Stimulated activated CD4-positive, alpha-beta T cell treated with anti-CD3 and anti-CD28 coated beads, Interleukin-1b, Interleukin-23, amount 100 ng/mL, for 4 hours (primary cell): ENCODE measurements around the gene AKR1E2.
"Not testable (repeated sequence)": the region's sequence is repeated elsewhere in the genome, so short reads cannot be mapped to it uniquely, and the experiment has no call there.

Experiments
- DNase-seq, 2 donors: peaks; one replicate each; pipeline ENCODE4 v3.0.0-alpha.2; 2020; ENCODE audit warnings: low read depth in 2 of 2

Gene AKR1E2

DNA sequence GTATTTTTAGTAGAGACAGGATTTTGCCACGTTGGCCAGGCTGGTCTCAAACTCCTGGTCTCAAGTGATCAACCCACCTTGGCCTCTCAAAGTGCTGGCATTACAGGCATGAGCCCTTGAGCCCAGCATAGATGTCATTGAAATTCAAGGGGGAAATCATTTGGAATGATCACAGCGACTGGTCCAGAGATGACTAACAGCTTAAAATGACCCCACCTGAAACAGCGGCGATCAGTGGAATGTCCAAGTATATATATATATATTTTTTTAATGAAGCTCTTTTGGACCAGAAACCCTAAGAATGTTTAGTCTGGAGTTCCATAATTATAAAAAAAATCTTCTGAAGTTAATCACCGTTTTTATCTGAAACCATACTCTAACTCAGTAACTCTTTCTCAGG is 12.5 kb upstream of the AKR1E2 start:
- no peak for DNase-seq

DNA sequence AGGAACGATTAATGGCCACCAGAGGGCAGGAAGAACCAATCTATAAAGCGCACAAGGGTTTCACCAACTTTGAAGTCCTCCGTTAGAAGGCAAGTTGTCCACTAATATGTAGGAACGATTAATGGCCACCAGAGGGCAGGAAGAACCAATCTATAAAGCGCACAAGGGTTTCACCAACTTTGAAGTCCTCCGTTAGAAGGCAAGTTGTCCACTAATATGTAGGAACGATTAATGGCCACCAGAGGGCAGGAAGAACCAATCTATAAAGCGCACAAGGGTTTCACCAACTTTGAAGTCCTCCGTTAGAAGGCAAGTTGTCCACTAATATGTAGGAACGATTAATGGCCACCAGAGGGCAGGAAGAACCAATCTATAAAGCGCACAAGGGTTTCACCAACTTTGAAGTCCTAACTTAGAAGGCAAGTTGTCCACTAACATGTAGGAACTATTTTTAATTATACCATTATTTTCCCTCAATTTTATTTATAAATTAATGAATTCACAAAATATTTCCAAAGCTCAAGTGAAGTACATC is 10.3 kb upstream of the AKR1E2 start:
- DNase-seq: not testable (repeated sequence)

DNA sequence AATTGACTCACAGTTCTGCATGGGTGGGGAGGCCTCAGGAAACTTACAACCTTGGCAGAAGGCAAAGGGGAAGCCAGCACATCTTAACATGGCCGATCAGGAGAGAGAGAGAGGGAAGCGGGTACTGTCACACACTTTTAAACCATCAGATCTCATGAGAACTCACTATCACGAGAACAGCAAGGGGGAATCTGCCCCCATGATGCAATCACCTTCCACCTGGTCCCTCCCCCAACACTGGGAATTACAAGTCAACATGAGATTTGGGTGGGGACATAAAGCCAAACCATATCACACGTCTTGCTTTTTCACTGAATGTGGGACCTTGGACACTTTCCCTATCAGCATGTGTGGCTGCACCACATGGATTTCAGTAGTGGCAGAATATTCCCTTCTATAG is 9.0 kb upstream of the AKR1E2 start:
- no peak for DNase-seq

DNA sequence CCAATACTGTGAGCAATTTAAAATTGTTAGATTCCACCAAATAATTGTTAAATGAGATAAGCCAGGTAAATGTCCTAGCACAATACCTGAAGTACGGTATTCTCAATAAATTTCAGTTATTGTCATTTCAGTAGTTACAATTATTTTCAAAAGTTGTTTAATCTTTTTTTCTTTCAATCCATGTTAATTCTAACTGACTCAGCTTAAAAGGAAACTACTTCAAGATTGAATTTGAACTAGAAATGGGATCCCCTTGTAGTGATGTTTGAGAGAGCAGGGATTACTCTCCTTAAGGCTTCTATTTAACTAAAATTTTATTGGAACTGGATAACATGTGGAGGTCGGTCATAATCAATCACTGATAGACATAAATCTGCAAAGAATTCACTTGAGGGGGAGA is 6.9 kb upstream of the AKR1E2 start:
- no peak for DNase-seq

DNA sequence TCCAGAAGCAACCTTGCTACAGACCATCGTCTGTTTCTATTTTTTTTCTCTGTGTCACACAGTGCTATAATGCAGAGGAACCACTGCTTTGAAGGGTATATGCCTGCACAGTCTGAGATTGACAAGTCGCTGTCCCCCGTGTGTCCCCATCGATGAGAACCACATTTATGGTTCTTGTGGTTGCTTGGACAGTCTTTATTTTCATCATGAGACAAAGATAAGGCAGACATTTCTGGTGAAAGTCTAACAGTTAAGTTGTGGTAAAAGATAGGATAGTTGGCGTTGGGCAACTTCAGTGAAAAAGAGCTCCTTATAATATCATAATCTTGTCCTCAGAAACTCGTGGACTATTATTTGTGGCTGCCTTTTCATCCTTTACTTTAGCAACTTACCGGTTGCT is 6.3 kb upstream of the AKR1E2 start:
- no peak for DNase-seq

DNA sequence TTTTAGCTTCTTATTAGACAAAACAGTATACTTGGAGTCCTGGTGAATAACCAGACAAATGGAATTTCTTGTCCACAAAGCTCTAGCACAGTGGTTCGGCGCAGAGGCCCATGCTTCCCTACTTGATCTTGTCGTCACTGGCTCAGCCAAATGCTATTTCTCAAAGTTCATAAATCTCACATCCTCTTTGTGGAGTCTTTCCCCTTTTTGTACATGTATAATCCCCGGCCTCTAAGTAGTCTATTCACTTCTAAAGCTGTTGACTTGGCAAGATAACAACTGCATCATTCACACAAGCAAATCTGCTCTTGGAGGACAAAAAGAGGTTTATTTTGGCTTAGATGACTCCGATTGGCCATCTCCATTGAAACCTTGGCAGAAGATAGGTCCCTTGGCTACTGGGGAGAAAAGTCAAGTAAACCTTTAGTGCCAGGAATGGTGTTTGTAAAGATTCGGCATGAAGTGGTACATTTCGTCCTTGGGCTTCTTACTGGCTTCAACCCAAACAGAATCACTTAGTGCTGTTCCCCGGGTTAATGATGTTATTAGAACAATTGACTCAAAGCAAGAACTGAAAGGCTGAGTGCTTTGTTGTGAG is 5.1 kb upstream of the AKR1E2 start:
- DNase-seq: no peak

DNA sequence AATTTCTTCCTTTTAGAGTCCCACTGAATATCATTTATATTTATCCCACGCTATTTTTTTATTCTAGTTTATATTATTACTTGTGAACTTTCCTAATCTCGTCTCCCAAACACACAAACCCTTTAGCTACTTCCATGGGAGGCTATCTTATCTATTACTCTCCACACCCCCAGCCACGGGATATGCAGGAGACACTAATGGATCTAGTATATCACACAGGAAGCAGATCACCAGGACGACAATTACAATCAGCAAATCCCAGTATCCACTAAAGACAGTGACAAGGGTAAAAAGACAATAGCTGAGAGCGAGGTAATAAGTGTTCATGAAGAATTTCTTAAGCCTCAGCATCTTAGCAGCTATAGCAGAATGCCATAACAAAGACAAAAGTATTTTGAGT is 3.8 kb upstream of the AKR1E2 start:
- no peak for DNase-seq

DNA sequence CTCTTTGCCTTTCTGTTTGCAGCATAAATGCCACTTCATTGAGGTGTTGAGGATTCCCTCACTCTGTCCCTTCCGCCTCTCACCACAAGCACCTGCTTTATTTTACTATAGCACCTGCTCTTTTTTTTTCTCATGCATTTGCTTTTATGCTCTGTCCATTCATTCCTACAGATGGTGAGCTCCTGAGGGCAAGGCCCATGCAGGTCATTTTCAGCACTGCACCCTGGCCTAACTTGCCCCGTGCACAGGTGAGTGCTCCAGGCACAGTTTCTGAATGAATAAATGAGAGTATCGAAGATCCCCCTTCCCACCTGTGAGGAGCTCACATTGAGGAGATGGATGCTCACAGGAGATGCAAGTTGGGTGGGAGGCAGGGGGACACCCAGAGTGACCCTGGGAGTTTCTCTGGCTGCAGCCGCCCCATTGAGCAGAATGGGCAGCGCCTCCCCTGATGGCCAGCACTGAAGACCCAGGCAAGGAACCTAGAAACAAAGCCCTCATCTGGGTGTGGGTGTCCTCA is 1.2 kb upstream of the AKR1E2 start:
- no peak for DNase-seq

DNA sequence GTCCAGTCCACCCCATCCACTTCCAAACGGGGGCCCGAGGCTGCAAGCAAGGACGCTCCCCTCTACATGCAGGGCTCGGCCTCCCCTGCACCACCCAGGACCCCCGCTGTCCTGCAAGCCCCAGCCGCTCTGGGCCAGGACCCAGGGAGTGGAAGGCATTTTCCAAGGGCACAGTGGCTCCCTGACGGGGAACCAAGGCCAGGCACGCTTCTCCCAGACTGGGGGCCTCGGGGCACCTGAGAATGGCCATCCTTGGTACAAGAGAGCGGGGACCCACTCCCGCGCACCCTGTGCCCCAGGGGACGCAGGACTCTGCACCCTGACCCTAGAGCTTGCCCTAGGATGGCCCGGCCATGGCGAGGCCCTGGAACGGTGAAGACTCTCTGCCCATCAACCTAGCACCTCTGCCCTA is 545 bp upstream of the AKR1E2 start:
- DNase-seq: no peak

DNA sequence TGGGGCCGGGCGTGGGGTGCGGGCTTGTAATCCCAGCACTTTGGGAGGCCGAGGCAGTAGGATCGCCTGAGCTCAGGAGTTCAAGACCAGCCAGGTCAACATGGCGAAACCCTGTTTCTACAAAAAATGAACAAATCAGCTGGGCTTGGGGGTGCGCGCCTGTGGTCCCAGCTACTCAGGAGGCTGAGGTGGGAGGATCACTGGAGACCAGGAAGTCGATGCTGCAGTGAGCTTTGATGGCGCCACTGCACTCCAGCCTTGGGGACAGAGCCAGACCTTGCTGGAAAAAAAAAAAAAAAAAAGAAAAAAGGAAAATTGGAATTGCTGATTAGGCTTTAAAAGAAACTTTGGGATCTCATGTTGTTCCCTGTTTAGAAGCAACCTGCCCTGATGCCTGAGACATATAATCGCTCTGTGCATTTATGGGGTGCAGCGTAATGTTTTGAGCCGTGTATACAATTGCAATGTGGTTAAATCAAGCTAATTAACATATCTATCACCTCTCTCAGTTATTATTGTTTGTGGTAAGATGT is 851 bp downstream of the AKR1E2 start:
- DNase-seq: no peak

DNA sequence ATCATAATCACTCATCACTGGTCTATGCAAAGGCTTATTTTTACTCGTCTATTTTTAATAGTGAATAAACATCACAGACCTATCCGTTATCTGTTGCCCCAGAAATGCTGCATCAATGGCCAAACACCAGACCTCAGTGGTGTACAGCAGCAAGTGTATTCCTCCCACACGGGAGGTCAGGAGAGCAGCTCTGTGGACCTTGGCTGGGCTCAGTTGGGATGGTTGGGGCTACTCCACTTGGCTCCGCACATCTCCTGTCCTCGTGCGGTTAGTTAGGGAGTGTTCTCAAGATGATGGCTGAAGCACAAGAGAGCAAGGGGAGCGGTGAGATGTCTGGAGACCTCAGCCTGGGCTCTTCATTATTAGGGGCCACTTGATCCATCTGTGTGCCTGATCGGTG is 2.0 kb downstream of the AKR1E2 start:
- no peak for DNase-seq

DNA sequence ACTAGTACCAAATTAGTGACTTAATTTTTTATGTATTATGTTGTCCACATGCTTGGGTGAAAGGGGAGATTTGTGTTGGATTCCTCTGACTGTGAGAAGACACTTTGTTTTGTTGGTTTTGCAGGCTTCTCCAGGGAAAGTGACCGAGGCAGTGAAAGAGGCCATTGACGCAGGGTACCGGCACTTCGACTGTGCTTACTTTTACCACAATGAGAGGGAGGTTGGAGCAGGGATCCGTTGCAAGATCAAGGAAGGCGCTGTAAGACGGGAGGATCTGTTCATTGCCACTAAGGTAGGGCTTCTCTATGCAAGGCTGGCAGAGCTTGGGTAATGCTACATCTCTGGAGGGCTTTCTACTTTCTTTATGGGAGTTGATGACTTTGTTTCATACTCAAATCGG is 4.5 kb downstream of the AKR1E2 start:
- no peak for DNase-seq

DNA sequence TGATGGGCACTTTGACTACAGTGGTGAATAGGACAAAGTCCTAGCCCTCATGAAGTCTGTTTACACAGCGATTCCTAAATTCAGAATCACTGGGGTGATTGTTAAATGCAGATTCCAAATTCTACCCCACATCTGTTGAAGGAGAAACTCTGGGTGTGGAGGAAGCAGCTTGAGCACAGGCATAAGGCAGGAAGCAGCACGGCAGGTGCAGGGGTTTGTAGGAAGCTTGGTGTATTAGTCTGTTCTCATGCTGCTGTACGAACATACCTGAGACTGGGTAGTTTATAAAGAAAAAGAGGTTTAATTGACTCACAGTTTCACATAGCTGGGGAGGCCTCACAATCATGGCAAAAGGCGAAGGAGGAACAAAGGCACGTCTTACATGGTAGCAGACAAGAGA is 5.1 kb downstream of the AKR1E2 start:
- DNase-seq: no peak

DNA sequence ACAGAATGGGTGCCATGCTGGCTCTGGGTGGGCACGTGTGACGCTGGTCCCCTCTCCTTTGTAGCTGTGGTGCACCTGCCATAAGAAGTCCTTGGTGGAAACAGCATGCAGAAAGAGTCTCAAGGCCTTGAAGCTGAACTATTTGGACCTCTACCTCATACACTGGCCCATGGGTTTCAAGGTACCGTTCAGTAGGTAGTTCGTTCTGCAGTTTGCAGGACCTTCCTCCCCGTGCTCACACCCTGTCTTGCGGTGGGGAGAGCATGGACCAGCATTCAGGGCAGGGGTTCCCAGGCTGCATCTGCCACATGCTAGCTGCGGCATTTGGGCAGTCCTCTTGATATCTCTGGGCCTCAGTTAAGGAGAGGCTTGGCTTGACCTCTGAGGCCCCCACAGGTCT is 7.3 kb downstream of the AKR1E2 start:
- DNase-seq: no peak

DNA sequence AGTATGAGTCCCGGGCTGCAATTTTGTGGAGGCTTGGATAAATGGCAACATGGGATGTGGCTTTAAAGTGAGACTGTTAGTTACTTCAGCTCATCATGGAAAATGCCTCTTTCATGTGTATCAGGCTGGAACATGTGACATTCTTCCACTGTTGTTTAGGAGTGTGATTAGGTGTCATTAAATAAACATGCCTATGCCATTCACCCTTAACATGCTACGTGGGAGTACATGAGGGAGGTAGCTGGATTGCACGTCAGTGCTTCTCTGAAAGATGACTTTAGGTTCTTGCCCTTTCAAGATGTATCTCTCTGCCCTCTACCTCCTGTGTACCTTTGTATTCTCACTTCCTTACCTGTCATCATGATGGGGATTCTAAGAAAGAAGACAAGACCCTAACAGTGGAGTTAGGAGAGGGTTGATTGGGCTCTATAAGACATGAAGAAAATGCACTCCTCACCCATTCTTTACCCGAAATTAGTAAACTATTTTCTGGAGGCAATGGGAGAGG is 8.9 kb downstream of the AKR1E2 start:
- no peak for DNase-seq

DNA sequence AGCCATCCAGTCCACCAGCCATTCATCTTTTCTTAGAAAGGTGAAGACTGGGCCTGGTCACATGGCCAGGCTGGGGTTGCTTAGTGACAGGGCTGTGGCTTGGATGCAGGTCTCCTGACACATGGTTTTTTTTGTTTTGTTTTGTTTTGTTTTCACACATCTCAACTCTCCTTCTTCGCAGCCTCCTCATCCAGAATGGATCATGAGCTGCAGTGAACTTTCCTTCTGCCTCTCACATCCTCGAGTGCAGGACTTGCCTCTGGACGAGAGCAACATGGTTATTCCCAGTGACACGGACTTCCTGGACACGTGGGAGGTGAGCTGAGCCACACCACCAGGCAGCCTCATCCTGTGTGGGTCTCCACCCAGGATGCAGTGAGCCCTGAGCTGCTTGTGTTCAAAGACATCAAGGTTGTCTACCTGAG is 9.5 kb downstream of the AKR1E2 start:
- DNase-seq: no peak

DNA sequence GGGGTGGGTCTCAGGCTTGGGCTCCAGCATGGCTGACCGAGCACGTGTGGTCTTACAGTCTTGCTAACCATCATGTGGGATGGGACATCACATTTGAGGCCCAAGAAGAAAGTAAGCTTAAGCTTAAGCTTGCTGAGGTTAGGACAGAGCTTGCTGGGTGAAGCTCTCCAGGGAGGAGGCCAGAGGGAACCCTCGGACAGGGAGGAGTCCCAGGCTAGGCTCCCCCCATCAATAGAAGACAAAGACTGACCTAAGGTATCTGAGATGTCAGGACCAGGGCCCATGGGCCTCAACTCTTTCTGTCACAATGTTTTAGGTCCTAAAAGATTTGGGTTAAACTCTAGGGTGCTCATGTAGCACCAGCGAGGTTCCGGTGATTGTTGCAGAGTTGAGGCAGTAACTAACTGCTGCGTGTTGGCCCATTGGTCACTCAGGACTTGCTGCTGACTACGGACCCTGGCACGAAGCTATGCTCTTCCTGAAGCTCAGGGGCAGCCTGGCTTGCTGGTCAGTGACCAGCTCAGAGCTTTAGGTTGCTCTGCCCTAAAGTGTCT is 10.5 kb downstream of the AKR1E2 start:
- no peak for DNase-seq

DNA sequence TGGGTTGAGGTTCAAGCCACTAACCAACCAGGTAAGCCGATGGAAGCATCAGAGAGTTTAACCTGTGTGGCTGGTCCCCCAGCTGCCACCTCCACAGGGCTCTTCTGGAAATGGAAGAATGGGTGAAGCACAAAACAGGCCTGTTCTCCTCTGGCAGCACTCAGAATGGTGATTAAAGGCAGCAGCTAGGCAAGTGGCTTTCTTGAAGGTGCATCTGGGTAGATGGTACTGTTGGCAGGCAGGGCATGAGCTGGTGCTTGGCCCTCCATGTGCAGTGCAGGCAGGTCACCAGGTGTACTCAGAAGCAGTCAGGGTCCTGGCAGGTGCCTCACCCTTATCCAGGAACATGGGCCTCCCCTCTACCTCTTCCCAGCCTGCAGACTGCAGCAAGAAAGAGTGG is 11.5 kb downstream of the AKR1E2 start:
- DNase-seq: no peak

DNA sequence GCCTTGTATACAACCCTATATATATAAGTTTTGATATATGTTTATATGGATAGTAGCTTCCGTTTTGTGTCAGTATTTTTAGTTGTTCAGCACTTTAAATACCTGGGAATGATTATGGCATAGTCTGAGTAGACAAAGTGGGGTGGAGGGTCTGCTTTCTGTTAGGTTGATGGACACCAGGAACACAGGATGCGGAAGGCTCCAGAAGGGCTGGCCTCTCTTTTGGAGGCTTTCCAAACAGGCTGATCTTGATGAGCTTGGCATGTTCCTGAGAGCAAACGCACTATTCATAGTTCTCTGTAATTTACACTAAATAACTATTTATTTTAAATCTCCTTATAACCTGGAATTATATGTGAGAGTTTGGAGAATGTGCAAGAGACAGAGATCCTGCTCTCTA is 12.7 kb downstream of the AKR1E2 start:
- DNase-seq: no peak

DNA sequence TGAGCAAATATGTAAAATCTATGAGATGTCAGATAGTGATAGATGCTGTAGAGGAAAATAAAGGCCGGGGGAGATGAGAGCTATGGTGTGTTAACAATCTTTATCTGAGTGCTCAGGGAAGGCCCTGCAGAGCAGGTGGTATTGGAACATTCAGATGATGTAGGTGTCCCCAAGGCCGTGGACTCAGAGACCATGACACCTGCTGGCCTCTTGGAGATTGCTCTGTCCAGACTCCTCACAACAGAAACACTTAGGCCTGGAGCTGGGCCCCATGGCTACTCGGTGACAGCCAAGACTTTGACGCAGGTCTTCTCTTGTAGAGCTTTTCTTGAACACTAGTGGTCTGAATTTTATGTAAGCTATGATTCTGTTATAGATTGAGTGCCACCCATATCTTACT is 13.3 kb downstream of the AKR1E2 start:
- no peak for DNase-seq

DNA sequence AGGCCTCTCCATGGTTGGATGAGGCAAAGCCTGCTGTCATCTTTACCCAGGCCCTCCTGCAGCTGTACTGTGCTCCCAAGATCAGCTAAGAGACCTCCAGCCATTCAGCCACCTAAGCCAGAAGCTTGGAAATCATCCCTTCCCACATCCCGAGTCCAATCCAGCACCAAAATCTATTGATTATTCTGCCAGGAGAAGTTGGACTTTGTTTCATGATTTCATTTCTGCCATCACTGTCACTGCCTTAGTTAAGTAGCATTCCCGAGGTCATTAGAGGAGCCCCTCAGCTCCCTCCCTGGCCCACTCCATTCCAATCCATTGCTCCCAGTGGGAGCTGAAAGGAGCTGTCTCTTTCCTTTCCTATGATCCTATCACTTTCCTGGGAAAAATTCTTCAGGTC is 14.1 kb downstream of the AKR1E2 start:
- no peak for DNase-seq

DNA sequence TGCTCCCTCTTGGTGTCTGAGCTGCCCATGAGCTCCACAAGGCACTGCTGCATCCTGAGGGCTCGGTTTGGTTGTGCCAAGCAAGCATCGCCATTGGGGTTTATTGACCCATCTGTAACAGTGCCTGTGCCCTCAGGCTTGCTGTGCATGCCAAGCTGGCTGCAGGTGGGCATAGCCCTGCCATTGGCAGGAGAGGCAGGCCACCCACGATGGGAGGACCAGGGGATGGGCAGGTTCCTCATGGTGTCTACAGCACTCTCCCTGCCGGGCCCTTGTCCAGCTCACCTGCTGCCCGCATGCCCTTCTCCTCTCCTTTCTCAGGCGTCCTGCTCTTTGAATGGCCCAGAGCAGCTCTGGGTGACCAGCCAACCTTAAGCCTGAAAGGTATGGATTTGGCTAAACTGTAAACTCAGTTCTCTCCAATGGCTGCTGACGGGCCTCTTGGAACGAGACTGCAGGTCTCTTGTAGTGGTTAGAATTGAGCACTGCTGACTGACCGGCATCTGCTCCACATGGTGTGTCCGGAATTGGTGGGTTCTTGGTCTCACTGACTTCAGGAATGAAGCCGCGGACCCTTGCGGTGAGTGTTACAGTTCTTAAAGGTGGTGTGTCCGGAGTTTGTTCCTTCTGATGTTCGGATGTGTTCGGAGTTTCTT is 17.6 kb downstream of the AKR1E2 start:
- no peak for DNase-seq

DNA sequence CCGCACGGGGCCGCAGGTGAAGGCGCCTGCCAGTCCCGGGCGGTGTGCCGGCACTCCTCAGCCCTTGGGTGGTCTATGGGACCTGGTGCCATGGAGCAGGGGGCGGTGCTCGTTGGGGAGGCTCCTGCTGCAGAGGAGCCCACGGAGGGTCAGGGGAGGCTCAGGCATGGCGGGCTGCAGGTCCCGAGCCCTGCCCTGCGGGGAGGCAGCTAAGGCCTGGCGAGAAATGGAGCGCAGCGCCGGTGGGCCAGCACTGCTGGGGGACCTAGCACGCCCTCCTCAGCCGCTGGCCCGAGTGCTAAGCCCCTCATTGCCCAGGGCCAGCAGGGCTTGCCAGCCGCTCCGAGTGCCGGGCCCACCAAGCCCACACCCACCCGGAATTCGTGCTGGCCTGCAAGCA is 18.9 kb downstream of the AKR1E2 start:
- no peak for DNase-seq
